ENCODE results near the gene BTNL2.

Gene BTNL2

GRCh38 chr6:32353348-32353747 lies 53.6 kb downstream of the BTNL2 start:
- in situ Hi-C loops (cut with MboI; ENCODE audit: low pct_unique_long_range_greater_than_20kb, low sequenced_read_pairs, unreplicated experiment) = no loop called here
- no peak for TF ChIP-seq CTCF (IDR thresholded peaks at IDR 0.05; ENCODE audit: extremely low read depth, insufficient read depth, missing control alignments)

More at GRCh38 chr6:32353348-32353747, 53.6 kb downstream of the BTNL2 start:
- DNase-seq (ENCODE audit: low spot score) = no peak
